A673 (cell line): ENCODE data around the gene DLX5.

Source experiments
- EZH2 ChIP-seq: fragments of 200-600 bp; sonication (generic); IDR thresholded peaks from 2 replicates; pipeline ENCODE4 v1.6.1; 2017; ENCODE audit warnings: borderline replicate concordance, low read depth, mild to moderate bottlenecking, mixed read lengths, antibody characterized with exemption, low read length; ENCODE audit not compliant: poor library complexity, severe bottlenecking
- TF ChIP-seq, protein P1 (sequence below): fragments of 300-800, 200-600 bp; sonication (generic); conservative IDR thresholded peaks from 2 replicates; pipeline ENCODE4 v1.5.1; 2017; ENCODE audit warnings: low read depth, mild to moderate bottlenecking, antibody characterized with exemption, low read length, moderate library complexity, mixed read lengths

DNA sequence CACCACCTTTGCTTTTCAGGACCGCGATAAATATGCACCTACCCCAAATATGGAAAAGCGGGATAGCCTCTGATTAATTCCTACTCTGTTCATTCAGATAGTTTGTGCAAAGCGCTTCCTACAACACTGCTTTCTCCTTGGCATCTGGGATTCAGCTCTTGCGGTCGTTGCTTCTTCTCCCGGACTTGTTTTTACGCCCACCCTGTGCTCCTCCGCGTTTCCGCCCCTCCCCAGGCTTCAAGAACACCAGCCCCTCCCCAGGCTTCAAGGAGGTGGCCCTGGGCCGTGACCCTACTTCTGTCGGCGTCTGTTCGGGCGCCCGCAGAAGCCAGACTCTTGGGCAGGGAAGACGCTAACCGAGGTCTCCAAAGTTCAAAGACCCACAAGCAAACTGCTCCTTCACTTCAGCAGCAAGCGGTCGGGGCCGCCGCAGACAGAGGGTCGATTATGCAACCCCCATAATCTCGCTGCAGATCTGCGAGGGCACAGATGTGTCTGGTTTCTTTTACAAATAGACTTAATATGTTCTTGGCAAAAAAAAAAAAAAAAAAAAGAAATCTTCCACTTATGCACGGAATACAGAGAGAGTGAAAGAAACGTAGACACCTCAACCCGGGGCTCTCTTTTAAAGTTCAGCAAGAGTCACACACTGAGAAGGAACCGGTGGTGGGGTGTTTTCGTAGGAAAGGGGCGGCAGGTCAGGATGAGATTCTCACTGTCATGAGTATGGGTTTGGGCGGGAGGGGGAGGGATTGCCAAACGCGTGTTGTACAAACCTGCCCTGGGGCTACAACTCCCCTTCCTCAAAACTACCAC lies 1.9 kb downstream of the DLX5 start:
- TF ChIP-seq EZH2: no peak
- TF ChIP-seq, protein P1, sequence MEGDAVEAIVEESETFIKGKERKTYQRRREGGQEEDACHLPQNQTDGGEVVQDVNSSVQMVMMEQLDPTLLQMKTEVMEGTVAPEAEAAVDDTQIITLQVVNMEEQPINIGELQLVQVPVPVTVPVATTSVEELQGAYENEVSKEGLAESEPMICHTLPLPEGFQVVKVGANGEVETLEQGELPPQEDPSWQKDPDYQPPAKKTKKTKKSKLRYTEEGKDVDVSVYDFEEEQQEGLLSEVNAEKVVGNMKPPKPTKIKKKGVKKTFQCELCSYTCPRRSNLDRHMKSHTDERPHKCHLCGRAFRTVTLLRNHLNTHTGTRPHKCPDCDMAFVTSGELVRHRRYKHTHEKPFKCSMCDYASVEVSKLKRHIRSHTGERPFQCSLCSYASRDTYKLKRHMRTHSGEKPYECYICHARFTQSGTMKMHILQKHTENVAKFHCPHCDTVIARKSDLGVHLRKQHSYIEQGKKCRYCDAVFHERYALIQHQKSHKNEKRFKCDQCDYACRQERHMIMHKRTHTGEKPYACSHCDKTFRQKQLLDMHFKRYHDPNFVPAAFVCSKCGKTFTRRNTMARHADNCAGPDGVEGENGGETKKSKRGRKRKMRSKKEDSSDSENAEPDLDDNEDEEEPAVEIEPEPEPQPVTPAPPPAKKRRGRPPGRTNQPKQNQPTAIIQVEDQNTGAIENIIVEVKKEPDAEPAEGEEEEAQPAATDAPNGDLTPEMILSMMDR: no peak
